Measurements from ENCODE around the gene TWIST2.

The TWIST2 gene

DNA sequence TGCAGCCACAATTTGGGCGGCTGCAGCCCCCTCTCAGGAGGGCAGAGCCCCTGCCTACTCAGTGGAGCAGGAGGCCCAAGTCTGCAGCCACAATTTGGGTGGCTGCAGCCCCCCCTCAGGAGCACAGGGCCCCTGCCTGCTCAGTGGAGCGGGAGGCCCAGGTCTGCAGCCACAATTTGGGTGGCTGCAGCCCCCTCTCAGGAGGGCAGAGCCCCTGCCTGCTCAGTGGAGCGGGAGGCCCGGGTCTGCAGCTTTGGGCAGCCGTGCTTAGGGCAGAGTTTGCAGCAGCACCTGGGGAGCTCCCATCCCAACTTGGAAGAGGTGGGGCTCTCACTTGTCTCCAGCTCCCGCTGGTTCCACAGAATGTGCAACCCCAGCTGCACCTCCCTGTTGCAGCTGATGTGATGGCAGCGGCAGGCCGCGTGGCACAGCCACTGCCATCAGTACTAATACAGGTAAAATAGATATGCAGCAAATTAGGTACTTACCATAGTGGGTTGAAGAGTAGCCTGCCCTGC lies 99.4 kb downstream of the TWIST2 start:
- no peak for TF ChIP-seq CTCF (IDR thresholded peaks at IDR 0.05; ENCODE audit: insufficient read depth, low read depth, low read length, missing control alignments)
- H3K4me3 ChIP-seq (ENCODE audit: low read length): no peak overlapping the region
- no peak for DNase-seq (ENCODE audit: low read depth)

- peak; percentile 96 for DNase-seq (ENCODE audit: low read depth)
Measured at GRCh38 chr2:238947920-238948710, 100.2 kb downstream of the TWIST2 start.

GRCh38 chr2:238948765-238949641 lies 101.1 kb downstream of the TWIST2 start:
- DNase-seq (ENCODE audit: low read depth): peak; percentile 48
- TF ChIP-seq CTCF (IDR thresholded peaks at IDR 0.05; ENCODE audit: insufficient read depth, low read depth, low read length, missing control alignments): no peak
- no peak overlapping the region for H3K4me3 ChIP-seq (ENCODE audit: low read length)

More at GRCh38 chr2:238947920-238948710, 100.2 kb downstream of the TWIST2 start:
- no peak overlapping the region for H3K4me3 ChIP-seq (ENCODE audit: low read length)
- no peak for TF ChIP-seq CTCF (IDR thresholded peaks at IDR 0.05; ENCODE audit: insufficient read depth, low read depth, low read length, missing control alignments)

DNA sequence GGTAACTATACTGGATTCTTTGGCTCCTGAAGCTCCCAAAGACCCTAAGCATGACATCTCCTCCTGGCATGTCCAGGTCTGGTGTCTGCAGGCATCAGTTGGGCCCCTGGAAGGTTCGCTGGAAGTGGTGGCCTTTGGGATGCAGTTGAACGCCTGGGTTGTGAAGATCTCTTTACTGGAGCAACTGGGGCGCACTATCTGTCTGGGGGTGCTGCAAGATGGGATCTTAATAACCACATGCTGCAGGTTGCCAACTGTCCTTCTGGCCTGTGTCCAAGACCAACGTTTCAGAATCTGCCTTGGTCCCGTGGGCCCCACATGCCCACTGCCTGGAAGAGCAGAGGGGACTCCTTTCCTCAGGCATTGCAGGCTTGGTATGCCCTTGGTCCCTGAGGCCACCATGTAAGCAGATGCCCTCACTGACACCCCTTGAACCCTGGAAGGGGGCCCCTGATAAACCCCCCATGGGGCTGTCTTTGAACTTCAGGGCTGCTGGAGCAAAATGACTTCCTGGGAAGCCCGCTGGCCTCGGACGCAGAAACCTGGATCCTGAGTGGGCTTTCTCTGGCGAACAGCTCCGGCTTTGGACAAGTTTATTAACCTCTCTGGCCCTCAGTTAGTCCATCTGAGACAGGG lies 101.9 kb downstream of the TWIST2 start:
- H3K4me3 ChIP-seq (ENCODE audit: low read length): no peak overlapping the region
- no peak for TF ChIP-seq CTCF (IDR thresholded peaks at IDR 0.05; ENCODE audit: insufficient read depth, low read depth, low read length, missing control alignments)
- no peak for DNase-seq (ENCODE audit: low read depth)

GRCh38 chr2:238950551-238950950 lies 102.7 kb downstream of the TWIST2 start:
- TF ChIP-seq CTCF (IDR thresholded peaks at IDR 0.05; ENCODE audit: insufficient read depth, low read depth, low read length, missing control alignments): no peak
- DNase-seq (ENCODE audit: low read depth): no peak
- no peak overlapping the region for H3K4me3 ChIP-seq (ENCODE audit: low read length)

GRCh38 chr2:238952261-238952919 lies 104.5 kb downstream of the TWIST2 start:
- no peak for TF ChIP-seq CTCF (IDR thresholded peaks at IDR 0.05; ENCODE audit: insufficient read depth, low read depth, low read length, missing control alignments)
- H3K4me3 ChIP-seq (ENCODE audit: low read length): no peak overlapping the region
- no peak for DNase-seq (ENCODE audit: low read depth)

All from epithelial cell of esophagus (primary cell).